Measurements from ENCODE around the gene CHL1. TPM values are rescaled to one million over a fixed set of nuclear protein-coding genes. Genes with fewer than 3 reads are reported as not detected.
A peak's percentile ranks its signal among the peaks of the same experiment; 100 is the strongest.

The CHL1 gene
- total RNA-seq, 2 donors from 2014 or later, result 3.0 to 10.6 TPM

DNA sequence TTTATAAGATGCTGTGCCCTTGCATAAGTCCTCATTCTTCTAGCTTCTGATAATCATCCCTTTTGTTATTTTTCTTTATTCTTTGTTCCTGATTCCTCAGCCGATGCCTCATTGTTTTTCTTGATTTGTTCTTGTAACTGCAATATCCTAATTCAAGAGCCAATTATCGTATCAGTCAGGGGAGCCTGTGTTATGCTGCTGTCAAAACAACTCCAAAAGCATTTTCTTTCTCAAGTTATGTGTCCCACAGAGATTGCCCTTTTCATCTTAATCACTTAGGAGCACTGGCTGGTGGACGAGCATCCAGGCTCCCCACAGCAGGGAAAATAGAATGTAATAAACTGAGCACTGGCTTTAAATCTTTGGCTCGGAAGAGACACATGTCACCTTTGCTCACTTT lies 207.3 kb downstream of the CHL1 start:
- Histone ChIP-seq H3K4me3 (no peak overlapping the region), H3K9me3 (peaks cover 0 to 4% (median 0%) of the 10 kb centered on the region in 3 donors), H3K27me3 (no peaks in the 10 kb centered on the region), H3K4me1 (no peaks in the 10 kb centered on the region), H3K27ac (no peak overlapping the region), H3K36me3 (replicated peaks in 1 of 2; ENCODE audit: insufficient read depth in 1 of 2, low read depth in 2 of 2) (no peaks in the 10 kb centered on the region)
- ATAC-seq (no peak), DNase-seq (no peak)
- intact Hi-C loops (cut with DNase I), result no loop called here
- WGBS, 2 donors, result 44 to 52% methylated on average over 4 of the region's 4 CpGs
- TF ChIP-seq POLR2A (IDR thresholded peaks at IDR 0.05), result no peak
- TF ChIP-seq, protein P1, sequence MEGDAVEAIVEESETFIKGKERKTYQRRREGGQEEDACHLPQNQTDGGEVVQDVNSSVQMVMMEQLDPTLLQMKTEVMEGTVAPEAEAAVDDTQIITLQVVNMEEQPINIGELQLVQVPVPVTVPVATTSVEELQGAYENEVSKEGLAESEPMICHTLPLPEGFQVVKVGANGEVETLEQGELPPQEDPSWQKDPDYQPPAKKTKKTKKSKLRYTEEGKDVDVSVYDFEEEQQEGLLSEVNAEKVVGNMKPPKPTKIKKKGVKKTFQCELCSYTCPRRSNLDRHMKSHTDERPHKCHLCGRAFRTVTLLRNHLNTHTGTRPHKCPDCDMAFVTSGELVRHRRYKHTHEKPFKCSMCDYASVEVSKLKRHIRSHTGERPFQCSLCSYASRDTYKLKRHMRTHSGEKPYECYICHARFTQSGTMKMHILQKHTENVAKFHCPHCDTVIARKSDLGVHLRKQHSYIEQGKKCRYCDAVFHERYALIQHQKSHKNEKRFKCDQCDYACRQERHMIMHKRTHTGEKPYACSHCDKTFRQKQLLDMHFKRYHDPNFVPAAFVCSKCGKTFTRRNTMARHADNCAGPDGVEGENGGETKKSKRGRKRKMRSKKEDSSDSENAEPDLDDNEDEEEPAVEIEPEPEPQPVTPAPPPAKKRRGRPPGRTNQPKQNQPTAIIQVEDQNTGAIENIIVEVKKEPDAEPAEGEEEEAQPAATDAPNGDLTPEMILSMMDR (IDR thresholded peaks at IDR 0.05), result no peak

DNA sequence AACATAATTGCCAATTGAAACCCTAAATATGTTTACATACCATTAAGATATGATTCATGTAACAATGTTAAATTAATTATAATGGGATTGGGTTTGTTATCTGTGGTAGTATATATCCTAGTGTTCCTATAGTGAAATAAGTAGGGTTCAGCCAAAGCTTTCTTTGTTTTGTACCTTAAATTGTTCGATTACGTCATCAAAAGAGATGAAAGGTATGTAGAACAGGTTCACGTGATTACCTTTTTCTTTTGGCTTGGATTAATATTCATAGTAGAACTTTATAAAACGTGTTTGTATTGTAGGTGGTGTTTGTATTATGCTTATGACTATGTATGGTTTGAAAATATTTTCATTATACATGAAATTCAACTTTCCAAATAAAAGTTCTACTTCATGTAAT lies 212.4 kb downstream of the CHL1 start:
- Histone ChIP-seq H3K4me1 (no peaks in the 10 kb centered on the region), H3K36me3 (replicated peaks in 1 of 2; ENCODE audit: insufficient read depth in 1 of 2, low read depth in 2 of 2) (no peaks in the 10 kb centered on the region), H3K27me3 (no peaks in the 10 kb centered on the region), H3K27ac (no peak overlapping the region), H3K4me3 (no peak overlapping the region), H3K9me3 (peaks cover 0 to 2% (median 0%) of the 10 kb centered on the region in 3 donors)
- intact Hi-C loops (cut with DNase I), result no loop called here
- no peak for ATAC-seq
- WGBS, 2 donors, result 53 to 57% methylated on average over 4 of the region's 4 CpGs
- no peak for DNase-seq
- TF ChIP-seq, protein P1 (IDR thresholded peaks at IDR 0.05), result no peak
- no peak for TF ChIP-seq POLR2A (IDR thresholded peaks at IDR 0.05)

DNA sequence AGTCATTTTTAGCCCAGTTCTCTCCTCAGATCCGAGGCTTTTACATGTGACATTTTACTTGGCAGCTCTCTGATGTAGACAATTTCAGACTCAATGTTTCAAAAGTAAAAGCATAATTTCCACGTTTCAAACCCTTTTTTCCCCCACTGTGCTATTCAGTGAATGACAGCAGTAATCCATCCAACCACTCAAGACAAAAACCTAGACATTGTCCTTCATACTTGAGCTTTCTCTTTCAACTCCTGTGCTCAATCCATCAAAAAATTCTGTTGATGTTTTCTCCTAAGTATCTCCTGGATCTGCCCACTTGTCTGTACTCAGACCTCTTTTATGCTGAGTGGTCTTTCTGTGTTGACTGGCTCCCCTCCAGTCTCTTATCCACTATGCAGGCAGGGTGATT lies 214.7 kb downstream of the CHL1 start:
- no peak overlapping the region for H3K27ac ChIP-seq
- no peaks in the 10 kb centered on the region for H3K36me3 ChIP-seq (replicated peaks in 1 of 2; ENCODE audit: insufficient read depth in 1 of 2, low read depth in 2 of 2)
- no peaks in the 10 kb centered on the region for H3K4me1 ChIP-seq
- no peak for ATAC-seq
- TF ChIP-seq, protein P1 (IDR thresholded peaks at IDR 0.05), result no peak
- no peak for TF ChIP-seq POLR2A (IDR thresholded peaks at IDR 0.05)
- H3K4me3 ChIP-seq, result no peak overlapping the region
- no peaks in the 10 kb centered on the region for H3K9me3 ChIP-seq
- no peaks in the 10 kb centered on the region for H3K27me3 ChIP-seq
- intact Hi-C loops (cut with DNase I), result no loop called here
- no peak for DNase-seq
- 15 to 24% methylated on average over 2 of the region's 2 CpGs for WGBS, 2 donors

DNA sequence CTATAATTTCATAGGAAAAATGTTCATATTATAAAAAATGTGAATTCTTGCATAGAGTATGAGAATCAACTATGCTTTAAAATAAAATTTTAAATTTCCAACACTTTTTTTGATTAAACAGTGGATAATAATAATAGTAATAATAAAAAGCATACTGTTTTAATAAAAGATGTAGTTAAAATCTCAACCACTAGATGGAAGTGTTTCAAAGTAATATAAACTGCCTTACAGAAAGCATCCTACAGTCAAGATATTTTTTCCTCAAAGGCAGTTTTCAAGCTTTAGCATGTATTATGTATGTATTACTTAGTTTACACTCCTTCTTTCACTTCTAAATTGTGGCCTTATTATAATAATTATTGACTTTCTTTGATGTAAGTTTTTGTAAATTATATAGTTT lies 217.5 kb downstream of the CHL1 start:
- ATAC-seq (no peak), DNase-seq (no peak)
- Histone ChIP-seq H3K36me3 (replicated peaks in 1 of 2; ENCODE audit: insufficient read depth in 1 of 2, low read depth in 2 of 2) (no peaks in the 10 kb centered on the region), H3K4me1 (no peaks in the 10 kb centered on the region), H3K9me3 (no peaks in the 10 kb centered on the region), H3K4me3 (no peak overlapping the region), H3K27me3 (no peaks in the 10 kb centered on the region), H3K27ac (no peak overlapping the region)
- intact Hi-C loops (cut with DNase I), result no loop called here
- TF ChIP-seq POLR2A (IDR thresholded peaks at IDR 0.05), result no peak
- TF ChIP-seq, protein P1 (IDR thresholded peaks at IDR 0.05), result peak in 4 of 7 experiments; percentile 14 to 19 (median 16)

DNA sequence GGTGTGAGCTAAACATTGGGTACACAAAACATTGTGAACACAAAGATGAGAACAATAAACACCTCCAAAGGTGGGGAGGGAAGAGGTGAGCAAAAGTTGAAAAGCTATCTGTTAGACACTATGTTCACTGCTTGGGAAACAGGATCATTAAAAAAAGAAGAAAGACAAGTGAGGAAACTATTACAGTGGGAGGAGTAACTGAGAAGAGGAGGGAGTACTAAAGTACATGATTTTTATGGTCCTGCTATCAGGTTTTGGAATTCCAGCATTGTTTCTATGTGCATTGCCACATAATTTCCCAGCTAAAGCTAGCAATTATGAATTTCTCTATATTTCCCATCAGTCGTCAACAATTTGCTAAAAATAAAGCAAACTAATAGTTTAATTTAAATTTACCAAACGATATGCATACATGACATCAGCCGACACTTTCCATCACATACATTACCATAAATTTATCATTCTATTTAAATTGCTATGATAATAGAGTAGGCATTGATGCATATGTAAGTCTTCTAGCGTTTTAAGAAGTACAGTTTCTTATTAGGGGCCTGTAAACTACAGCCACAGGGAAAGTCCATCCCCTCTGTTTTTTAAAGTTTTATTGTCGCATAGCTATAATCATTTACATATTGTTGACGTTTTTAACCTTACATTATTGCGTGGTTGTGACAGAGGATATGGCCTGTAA lies 221.8 kb downstream of the CHL1 start:
- WGBS, 2 donors, result 54 to 56% methylated on average over 7 of the region's 7 CpGs
- no peaks in the 10 kb centered on the region for H3K9me3 ChIP-seq
- no peak for TF ChIP-seq POLR2A (IDR thresholded peaks at IDR 0.05)
- TF ChIP-seq, protein P1 (IDR thresholded peaks at IDR 0.05), result no peak

More for the DNA sequence above, 221.8 kb downstream of the CHL1 start:
- no peaks in the 10 kb centered on the region for H3K27me3 ChIP-seq
- no peak for DNase-seq
- ATAC-seq, result no peak
- no peak overlapping the region for H3K27ac ChIP-seq
- H3K4me3 ChIP-seq, result no peak overlapping the region
- H3K4me1 ChIP-seq, result no peaks in the 10 kb centered on the region
- intact Hi-C loops (cut with DNase I), result no loop called here
- H3K36me3 ChIP-seq (replicated peaks in 1 of 2; ENCODE audit: insufficient read depth in 1 of 2, low read depth in 2 of 2), result no peaks in the 10 kb centered on the region

Measured in body of pancreas (tissue), 4 donors.